ENCODE results near the gene NSRP1. TPM values are rescaled to one million over a fixed set of nuclear protein-coding genes. Genes with fewer than 3 reads are reported as not detected.
A peak's percentile ranks its signal among the peaks of the same experiment; 100 is the strongest.

The NSRP1 gene
- total RNA-seq, 2 donors from 2014 or later: 28.5 to 35.6 TPM

DNA sequence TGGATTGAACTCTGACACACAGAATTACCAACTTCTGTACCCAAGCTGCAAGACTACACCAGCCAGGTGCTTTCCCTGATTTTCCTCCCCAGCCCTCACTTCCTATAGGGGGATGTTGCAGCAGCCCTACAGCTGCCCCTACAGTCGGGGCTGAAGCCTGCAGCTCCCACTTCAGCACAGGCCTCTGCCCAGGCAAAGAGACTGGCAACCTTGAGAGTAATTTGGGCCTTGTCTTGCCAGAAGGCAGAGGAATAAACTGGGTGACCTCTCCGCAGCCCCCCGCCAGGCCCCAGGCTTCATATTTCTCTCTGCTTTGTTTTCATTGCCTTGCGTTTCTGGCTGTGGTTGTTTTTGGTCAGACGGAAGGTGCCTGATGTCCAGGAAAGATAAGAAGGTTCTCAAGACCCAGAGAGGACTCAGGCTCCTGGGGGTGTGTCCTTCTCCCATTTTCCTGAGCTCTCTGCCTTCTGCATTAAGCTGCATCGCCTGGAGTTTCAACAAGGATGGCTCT lies 86.9 kb downstream of the NSRP1 start:
- H3K4me1 Mint-ChIP-seq: no peaks in the 10 kb centered on the region
- H3K4me3 Mint-ChIP-seq: no peak overlapping the region
- peak; percentile 85 for DNase-seq
- WGBS, 2 experiments (ENCODE audit: insufficient coverage in 1 of 2, insufficient read length in 1 of 2): 87 to 89% methylated on average over 5 to 6 of the region's 6 CpGs
- H3K27me3 Mint-ChIP-seq (ENCODE audit: insufficient read depth): no peaks in the 10 kb centered on the region
- no peaks in the 10 kb centered on the region for H3K9me3 ChIP-seq (ENCODE audit: control insufficient read depth, low read length)
- H3K9me3 Mint-ChIP-seq: no peaks in the 10 kb centered on the region
- H3K27ac Mint-ChIP-seq: no peak overlapping the region
- no peak overlapping the region for H3K9ac ChIP-seq (ENCODE audit: extremely low read depth, low read length, poor library complexity, severe bottlenecking)
- H3K36me3 ChIP-seq (ENCODE audit: control insufficient read depth, insufficient read depth, low read length): no peaks in the 10 kb centered on the region
- no peaks in the 10 kb centered on the region for H3K36me3 Mint-ChIP-seq (ENCODE audit: low read depth)
- TF ChIP-seq, protein P1, sequence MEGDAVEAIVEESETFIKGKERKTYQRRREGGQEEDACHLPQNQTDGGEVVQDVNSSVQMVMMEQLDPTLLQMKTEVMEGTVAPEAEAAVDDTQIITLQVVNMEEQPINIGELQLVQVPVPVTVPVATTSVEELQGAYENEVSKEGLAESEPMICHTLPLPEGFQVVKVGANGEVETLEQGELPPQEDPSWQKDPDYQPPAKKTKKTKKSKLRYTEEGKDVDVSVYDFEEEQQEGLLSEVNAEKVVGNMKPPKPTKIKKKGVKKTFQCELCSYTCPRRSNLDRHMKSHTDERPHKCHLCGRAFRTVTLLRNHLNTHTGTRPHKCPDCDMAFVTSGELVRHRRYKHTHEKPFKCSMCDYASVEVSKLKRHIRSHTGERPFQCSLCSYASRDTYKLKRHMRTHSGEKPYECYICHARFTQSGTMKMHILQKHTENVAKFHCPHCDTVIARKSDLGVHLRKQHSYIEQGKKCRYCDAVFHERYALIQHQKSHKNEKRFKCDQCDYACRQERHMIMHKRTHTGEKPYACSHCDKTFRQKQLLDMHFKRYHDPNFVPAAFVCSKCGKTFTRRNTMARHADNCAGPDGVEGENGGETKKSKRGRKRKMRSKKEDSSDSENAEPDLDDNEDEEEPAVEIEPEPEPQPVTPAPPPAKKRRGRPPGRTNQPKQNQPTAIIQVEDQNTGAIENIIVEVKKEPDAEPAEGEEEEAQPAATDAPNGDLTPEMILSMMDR (conservative IDR thresholded peaks at IDR 0.05): peak; percentile 69
- no peak overlapping the region for H3K27ac ChIP-seq (ENCODE audit: low read depth, low read length)
- H3K4me3 ChIP-seq (ENCODE audit: low read length): no peak overlapping the region
- no peaks in the 10 kb centered on the region for H3K4me1 ChIP-seq (ENCODE audit: control insufficient read depth, insufficient read depth, low read length)
- no peaks in the 10 kb centered on the region for H3K27me3 ChIP-seq (ENCODE audit: control insufficient read depth, insufficient read depth, low read length, poor library complexity, severe bottlenecking)

DNA sequence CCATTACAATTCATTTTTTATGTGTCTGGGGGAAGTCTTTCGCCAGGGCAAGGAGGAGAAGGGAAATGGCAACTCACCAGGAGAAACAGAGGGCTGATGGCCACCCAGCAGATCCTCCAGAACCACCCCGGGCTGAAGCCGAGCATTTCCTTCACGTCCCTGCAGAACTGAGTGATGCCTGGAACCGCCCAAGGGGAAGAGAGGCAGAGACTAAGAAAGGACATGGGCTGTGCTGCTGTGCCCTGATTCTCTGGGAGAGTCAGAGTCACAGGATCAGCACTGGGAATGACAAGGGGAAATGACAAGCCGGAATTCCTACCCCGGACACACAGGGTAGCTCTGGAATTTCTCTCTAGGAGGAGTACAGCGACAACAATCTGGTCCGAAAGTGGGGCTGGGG lies 91.0 kb downstream of the NSRP1 start:
- DNase-seq: peak; percentile 44

DNA sequence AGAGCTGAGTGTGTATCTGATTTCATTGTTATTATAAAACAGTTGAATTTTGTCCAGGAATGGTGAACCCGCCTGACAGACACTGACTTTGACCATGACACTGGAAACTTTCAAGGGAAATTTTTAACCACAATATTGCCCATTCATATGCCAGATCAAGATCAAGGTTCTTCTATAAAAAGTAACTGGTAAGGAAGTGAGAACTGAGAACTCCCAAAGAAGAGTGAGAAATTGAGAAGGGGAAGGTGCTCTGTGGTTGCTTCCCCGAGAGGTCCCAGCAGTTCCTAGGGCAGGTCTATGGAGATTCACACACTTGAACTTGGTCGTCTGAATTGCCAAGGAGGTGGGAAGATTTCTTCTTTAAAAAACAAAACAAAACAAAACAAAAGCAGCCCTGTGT lies 91.6 kb downstream of the NSRP1 start:
- no peak overlapping the region for H3K27ac ChIP-seq (ENCODE audit: low read depth, low read length)
- H3K4me1 ChIP-seq (ENCODE audit: control insufficient read depth, insufficient read depth, low read length): no peaks in the 10 kb centered on the region
- H3K4me1 Mint-ChIP-seq: no peaks in the 10 kb centered on the region
- no peaks in the 10 kb centered on the region for H3K9me3 Mint-ChIP-seq
- peaks cover 3% of the 10 kb centered on the region for H3K27me3 Mint-ChIP-seq (ENCODE audit: insufficient read depth)
- TF ChIP-seq, protein P1 (conservative IDR thresholded peaks at IDR 0.05): no peak
- H3K27ac Mint-ChIP-seq: no peak overlapping the region
- H3K4me3 ChIP-seq (ENCODE audit: low read length): no peak overlapping the region
- H3K27me3 ChIP-seq (ENCODE audit: control insufficient read depth, insufficient read depth, low read length, poor library complexity, severe bottlenecking): no peaks in the 10 kb centered on the region
- no peaks in the 10 kb centered on the region for H3K36me3 ChIP-seq (ENCODE audit: control insufficient read depth, insufficient read depth, low read length)
- H3K36me3 Mint-ChIP-seq (ENCODE audit: low read depth): no peaks in the 10 kb centered on the region
- peak; percentile 17 for DNase-seq
- WGBS, 2 experiments (ENCODE audit: insufficient coverage in 1 of 2, insufficient read length in 1 of 2): 83 to 88% methylated on average over 1 to 3 of the region's 3 CpGs
- H3K9me3 ChIP-seq (ENCODE audit: control insufficient read depth, low read length): no peaks in the 10 kb centered on the region
- no peak overlapping the region for H3K9ac ChIP-seq (ENCODE audit: extremely low read depth, low read length, poor library complexity, severe bottlenecking)
- no peak overlapping the region for H3K4me3 Mint-ChIP-seq

More for the DNA sequence above, 91.0 kb downstream of the NSRP1 start:
- peaks cover 3% of the 10 kb centered on the region for H3K27me3 Mint-ChIP-seq (ENCODE audit: insufficient read depth)
- H3K4me1 Mint-ChIP-seq: no peaks in the 10 kb centered on the region
- Histone ChIP-seq H3K4me1 (ENCODE audit: control insufficient read depth, insufficient read depth, low read length) (no peaks in the 10 kb centered on the region), H3K36me3 (ENCODE audit: control insufficient read depth, insufficient read depth, low read length) (no peaks in the 10 kb centered on the region), H3K9me3 (ENCODE audit: control insufficient read depth, low read length) (no peaks in the 10 kb centered on the region), H3K4me3 (ENCODE audit: low read length) (no peak overlapping the region), H3K27me3 (ENCODE audit: control insufficient read depth, insufficient read depth, low read length, poor library complexity, severe bottlenecking) (no peaks in the 10 kb centered on the region), H3K9ac (ENCODE audit: extremely low read depth, low read length, poor library complexity, severe bottlenecking) (no peak overlapping the region), H3K27ac (ENCODE audit: low read depth, low read length) (no peak overlapping the region)
- 93 to 95% methylated on average over 9 of the region's 9 CpGs for whole genome bisulfite sequencing, 2 experiments (ENCODE audit: insufficient coverage in 1 of 2, insufficient read length in 1 of 2)
- H3K9me3 Mint-ChIP-seq: no peaks in the 10 kb centered on the region
- H3K27ac Mint-ChIP-seq: no peak overlapping the region
- no peaks in the 10 kb centered on the region for H3K36me3 Mint-ChIP-seq (ENCODE audit: low read depth)
- TF ChIP-seq, protein P1 (conservative IDR thresholded peaks at IDR 0.05): no peak
- no peak overlapping the region for H3K4me3 Mint-ChIP-seq

Data from endodermal cell (in vitro differentiated cells).